ENCODE measurements around the gene ZNF133. TPM values are rescaled to one million over a fixed set of nuclear protein-coding genes. Genes with fewer than 3 reads are reported as not detected.

ZNF133 gene
- polyA plus RNA-seq, 1 donor (not counting 4 experiments of a cell fraction or from before 2014, with no cell fraction given), result 15.8 TPM

GRCh38 chr20:18364768-18365167 is 76.4 kb downstream of the ZNF133 start:
- Histone ChIP-seq H3K4me2 (ENCODE audit: control insufficient read depth, extremely low read depth, insufficient read depth, low read depth, low read length) (no peak overlapping the region), H4K20me1 (ENCODE audit: control insufficient read depth, extremely low read depth, insufficient read depth, low read length) (no peaks in the 10 kb centered on the region), H3K9me3 (ENCODE audit: control insufficient read depth, low read depth, low read length) (no peaks in the 10 kb centered on the region), H2AFZ (ENCODE audit: control insufficient read depth, low read length) (no peak overlapping the region), H3K9ac (ENCODE audit: control insufficient read depth, extremely low read depth, insufficient read depth, low read length) (no peak overlapping the region), H3K9me1 (ENCODE audit: control insufficient read depth, extremely low read depth, insufficient read depth, low read length) (no peaks in the 10 kb centered on the region), H3K36me3 (ENCODE audit: control insufficient read depth in 2 of 2, extremely low read depth in 1 of 2, insufficient read depth in 2 of 2, low read length in 2 of 2) (no peaks in the 10 kb centered on the region), H3K4me3 (ENCODE audit: control insufficient read depth in 2 of 3, extremely low read depth in 1 of 3, insufficient read depth in 2 of 3, low read depth in 1 of 3, low read length in 3 of 3) (no peak overlapping the region), H3K79me2 (ENCODE audit: control insufficient read depth, insufficient read depth, low read length) (no peaks in the 10 kb centered on the region), H3K27ac (ENCODE audit: control insufficient read depth, insufficient read depth, low read length) (no peak overlapping the region), H3K4me1 (ENCODE audit: control insufficient read depth, extremely low read depth, insufficient read depth, low read length) (no peaks in the 10 kb centered on the region), H3K27me3 (ENCODE audit: control insufficient read depth, extremely low read depth, insufficient read depth, low read length) (no peaks in the 10 kb centered on the region)
- FAIRE-seq (no peak), DNase-seq (ENCODE audit: low read depth, low spot score) (no peak)
- dilution Hi-C loops (cut with MboI; ENCODE audit: extremely low pct_ligation_motif_present, low sequenced_read_pairs), result no loop called here
- TF ChIP-seq CTCF (optimal IDR thresholded peaks at IDR 0.05 in 1 of 3, IDR thresholded peaks at IDR 0.05 in 1 of 3, conservative IDR thresholded peaks at IDR 0.05 in 1 of 3; ENCODE audit: extremely low read depth in 1 of 3, insufficient read depth in 2 of 3, low read length in 3 of 3), result no peak

Small RNA genes within 50 kb of the gene (small RNA-seq; reads per million reads assigned to genes)
- gene RN7SL14P (ENCODE audit: insufficient read length in 3 of 3, low read depth in 3 of 3, low replicate concordance in 1 of 3) (0 to 0.33 (median 0) reads per million in 3 experiments), gene RNU2-56P (ENCODE audit: insufficient read length in 3 of 3, low read depth in 3 of 3, low replicate concordance in 1 of 3) (0 to 0.50 (median 0.27) reads per million in 3 experiments)

Other genes starting within 250 kb of the ZNF133 start
- gene OVOL2, start 230.6 kb upstream of the ZNF133 start, polyA plus RNA-seq, result 3.1 to 5.3 TPM (median 4.3 TPM) in 3 replicates
- 9.4 to 9.8 TPM (median 9.6 TPM) in 3 replicates for gene KAT14, start 150.7 kb upstream of the ZNF133 start, polyA plus RNA-seq
- gene PET117, start 150.7 kb upstream of the ZNF133 start, polyA plus RNA-seq, result 6.4 to 11.8 TPM (median 9.8 TPM) in 3 replicates
- 1.7 to 3.4 TPM (median 3.0 TPM) in 3 replicates for gene DZANK1, start 178.5 kb downstream of the ZNF133 start, polyA plus RNA-seq
- gene POLR3F, start 178.9 kb downstream of the ZNF133 start, polyA plus RNA-seq, result 8.0 to 12.2 TPM (median 12.0 TPM) in 3 replicates
- 16.5 to 17.9 TPM (median 17.3 TPM) in 3 replicates for gene RBBP9, start 208.7 kb downstream of the ZNF133 start, polyA plus RNA-seq
- 96.1 to 104 TPM (median 102 TPM) in 3 replicates for gene SEC23B, start 219.4 kb downstream of the ZNF133 start, polyA plus RNA-seq

Measured in keratinocyte (primary cell).